GM21737 (cell line): ENCODE measurements around the gene DMBT1.

Experiments used
- ATAC-seq: cut with Tn5 transposase; IDR thresholded peaks from one replicate; pipeline ENCODE4 v1.9.1; 2021; ENCODE audit warnings: mild to moderate bottlenecking, moderate library complexity; ENCODE audit not compliant: unreplicated experiment

Gene DMBT1

GRCh38 chr10:122665946-122666345 is 105.4 kb downstream of the DMBT1 start:
- no peak for ATAC-seq

DNA sequence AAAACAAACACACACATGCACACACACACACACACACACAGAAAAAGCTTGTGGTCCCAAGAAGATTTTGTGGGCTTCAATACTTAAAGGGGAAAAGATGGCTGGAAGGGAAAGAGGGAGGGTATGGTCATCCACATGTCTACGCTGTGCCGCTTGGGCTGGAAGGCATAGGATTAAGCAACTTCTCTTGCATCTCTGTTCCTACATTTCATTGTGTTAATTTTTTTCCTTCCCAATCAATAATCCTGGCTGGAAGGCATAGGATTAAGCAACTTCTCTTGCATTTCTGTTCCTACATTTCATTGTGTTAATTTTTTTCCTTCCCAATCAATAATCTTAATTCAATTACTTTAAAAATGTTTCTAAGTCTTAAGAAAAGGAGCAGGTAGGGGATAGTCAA is 108.5 kb downstream of the DMBT1 start:
- no peak for ATAC-seq

DNA sequence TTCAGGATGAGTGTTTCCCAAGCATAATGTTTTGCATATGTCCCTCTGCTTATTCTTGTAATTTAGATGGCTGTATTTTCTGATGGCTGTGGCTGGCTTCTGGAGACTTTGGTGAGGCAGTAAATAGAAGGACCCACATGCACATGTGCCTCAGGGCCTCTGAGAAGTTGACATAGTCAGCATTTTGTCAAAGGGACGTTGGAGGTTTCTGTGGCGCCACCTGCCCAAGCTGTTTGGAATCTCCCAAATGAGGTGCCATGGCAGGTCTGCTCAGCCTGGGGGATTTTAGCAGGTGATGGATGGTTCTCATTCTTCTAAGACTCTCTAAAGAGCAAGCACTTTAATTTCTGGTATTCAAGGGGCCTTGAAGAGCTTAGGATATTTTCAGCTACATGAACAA is 109.3 kb downstream of the DMBT1 start:
- ATAC-seq, result no peak

DNA sequence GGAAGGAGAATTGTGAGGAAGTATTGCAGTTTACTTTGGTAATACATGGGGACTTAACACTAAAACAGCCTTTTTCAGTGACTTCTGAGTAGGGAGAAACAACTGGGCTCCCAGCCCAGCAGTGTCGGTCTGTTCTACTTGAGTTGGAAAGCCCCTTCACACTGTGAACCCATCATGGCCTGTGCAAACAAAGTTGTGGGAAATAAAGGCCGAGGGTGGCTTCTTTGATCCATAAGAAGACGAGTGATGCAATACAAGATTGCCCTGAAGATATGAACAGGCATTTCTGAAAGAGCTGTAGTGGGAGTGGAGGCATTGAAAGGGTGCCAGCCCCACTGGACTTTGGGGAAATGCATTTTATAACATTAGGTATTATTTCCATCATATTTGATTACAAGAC is 110.8 kb downstream of the DMBT1 start:
- no peak for ATAC-seq

- ATAC-seq, result no peak
These were observed 112.1 kb downstream of the DMBT1 start for GRCh38 chr10:122672655-122673054.

DNA sequence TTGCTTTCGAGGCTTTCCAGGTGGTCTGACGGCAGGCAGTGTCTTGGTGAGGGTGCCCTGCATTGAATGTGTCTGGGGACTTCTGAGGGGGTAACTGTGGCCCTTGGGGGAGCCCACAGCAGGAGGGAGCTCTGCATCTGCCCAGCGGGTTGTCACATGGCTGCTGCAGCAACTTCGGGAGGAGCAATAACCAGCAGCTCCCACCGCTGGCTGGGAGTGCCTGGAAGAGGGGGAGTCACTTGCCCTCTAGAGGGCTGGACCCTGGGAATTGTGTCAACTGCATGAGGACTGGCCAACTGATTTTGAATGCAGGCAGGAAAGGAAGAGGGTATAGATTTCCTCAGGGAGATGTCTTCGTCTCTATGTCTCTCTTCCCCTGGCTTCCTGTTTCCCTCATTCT is 112.7 kb downstream of the DMBT1 start:
- no peak for ATAC-seq

DNA sequence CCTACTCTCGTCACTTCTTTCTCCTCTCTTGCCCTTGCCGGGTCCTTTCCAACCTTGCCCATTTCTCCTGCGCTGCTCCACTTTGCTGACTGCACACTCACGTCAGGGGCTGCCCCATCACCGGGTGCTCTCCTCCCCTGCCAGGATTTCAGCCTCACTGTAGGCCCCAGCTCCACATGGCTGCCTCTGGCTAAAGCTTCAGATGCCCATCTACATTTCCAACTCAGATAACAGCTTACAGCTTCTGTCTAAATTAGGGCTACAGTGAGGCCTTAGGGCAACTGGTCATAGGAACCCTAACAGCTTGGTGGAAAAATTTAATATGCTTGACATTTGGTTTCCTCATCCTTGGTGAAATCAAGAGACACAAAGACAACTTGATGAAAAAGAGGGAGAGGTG is 113.2 kb downstream of the DMBT1 start:
- no peak for ATAC-seq

DNA sequence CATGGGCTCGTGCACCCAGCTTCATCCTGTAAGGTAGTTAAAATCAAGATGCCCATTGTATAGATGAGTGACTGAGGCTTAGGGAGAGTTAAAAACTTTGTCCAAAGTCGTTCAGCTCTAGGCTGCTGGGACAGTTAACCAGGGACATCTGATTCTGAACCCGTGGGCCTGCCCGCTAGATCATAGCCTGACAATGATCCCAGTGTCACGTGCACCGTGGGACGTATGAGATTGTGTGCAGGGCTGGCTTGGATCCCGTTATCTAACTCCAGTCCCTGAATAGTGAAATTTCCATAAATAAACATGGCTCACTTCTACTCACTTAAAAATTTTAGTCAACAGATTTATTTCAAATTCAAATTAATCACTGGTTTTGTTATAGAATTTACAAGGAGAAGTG is 114.2 kb downstream of the DMBT1 start:
- ATAC-seq, result no peak

GRCh38 chr10:122675278-122675677 is 114.7 kb downstream of the DMBT1 start:
- no peak for ATAC-seq

DNA sequence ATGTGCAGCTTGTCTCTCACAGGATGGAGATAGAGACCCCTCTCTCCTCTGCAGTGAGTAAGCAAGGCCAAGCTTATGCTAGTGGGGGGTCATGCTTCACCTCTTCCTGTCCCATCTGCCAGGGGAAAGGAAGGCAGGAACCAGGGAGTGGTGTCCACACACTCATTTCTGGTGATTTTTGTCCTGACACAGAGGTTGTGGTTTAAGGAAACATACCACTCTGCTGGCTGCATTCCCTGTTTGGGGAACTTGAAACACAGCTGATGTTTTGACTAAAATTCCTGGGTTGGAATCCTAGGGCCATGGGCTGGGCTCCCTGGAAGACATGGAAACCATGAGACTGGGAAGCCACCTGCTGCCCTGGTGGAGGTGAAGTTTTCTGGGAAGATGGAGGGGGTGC is 117.7 kb downstream of the DMBT1 start:
- ATAC-seq, result no peak

- ATAC-seq, result no peak
These were observed 122.0 kb downstream of the DMBT1 start for GRCh38 chr10:122682522-122682921.

DNA sequence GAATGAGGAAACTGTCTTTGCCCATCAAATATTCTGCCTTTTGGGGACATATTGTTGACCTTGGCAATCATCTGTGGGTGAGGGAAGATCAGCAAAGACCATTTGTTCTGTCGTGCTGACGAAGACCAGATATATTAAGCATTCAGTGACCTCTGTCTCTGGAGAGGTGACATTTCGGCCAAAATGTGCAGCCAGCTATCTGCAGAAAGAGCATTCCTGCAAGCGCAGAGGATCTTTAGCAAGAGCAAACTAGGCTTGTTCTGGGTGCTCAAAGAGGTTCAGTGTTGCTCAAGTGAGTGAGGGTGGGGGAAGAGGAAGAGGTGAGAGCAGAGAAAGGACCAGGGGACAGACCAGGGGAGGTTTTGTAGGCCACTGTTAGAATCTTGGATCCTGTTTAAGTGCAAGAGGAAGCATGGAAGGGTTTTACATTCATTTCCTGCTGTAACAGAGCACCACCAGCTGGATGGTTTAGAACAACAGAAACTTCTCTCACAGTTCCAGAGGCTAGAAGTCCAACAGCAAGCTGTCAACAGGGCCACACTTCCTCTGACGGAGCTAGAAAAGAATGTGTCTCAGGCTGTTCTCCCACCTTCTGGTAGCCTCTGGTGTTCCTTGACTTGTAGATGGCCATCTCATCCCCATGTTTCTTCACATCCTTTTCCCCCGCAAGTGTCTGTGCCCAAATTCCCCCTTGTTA is 127.9 kb downstream of the DMBT1 start:
- no peak for ATAC-seq

DNA sequence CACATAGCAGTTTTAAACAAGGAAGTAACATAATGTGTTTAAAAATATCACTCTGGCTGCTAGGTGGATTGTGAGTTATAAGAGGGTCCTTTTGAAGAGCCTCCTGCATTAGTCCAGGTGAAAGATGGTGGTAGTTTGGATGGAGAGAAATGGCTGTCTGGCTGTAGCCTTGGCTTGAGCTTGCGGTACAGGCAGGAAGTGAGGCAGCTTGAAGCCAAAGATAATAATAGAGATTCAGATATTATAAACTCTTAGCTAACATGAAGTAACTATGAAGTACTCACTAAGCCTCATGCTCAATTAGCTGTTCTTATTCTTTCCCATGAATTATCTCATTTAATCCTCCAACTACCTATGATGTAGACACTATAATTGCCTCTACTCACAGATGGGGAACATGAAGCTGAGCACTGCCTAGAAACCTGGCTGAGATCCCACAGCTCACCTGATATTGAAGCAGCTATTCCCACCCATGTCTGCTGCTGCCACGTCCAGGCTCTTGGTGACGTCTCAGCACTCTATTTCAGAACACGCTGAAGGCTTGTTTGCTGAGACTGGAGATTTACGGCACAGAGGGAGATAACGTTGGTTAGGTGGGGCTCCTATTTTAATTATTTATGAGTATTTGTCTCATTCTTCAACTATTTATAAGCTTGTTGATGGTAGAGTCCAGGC is 128.7 kb downstream of the DMBT1 start:
- no peak for ATAC-seq

- no peak for ATAC-seq
These were observed 132.2 kb downstream of the DMBT1 start for GRCh38 chr10:122692744-122693143.
